DOHH2 (cell line): ENCODE measurements around the gene KCTD12.

Experiments
- EZH2phosphoT487 ChIP-seq: fragments of 200-600 bp; sonication (generic); IDR thresholded peaks from 2 replicates; pipeline ENCODE4 v1.6.1; 2017; ENCODE audit warnings: borderline replicate concordance, mild to moderate bottlenecking, antibody characterized with exemption, low read length, moderate library complexity, mixed read lengths
- TF ChIP-seq, protein P1 (sequence below): fragments of 200-600 bp; sonication (generic); IDR thresholded peaks from one replicate; pipeline ENCODE4 v1.5.1; 2014; ENCODE audit warnings: antibody characterized with exemption, mild to moderate bottlenecking, low read depth, low read length; ENCODE audit not compliant: poor library complexity, severe bottlenecking

DNA sequence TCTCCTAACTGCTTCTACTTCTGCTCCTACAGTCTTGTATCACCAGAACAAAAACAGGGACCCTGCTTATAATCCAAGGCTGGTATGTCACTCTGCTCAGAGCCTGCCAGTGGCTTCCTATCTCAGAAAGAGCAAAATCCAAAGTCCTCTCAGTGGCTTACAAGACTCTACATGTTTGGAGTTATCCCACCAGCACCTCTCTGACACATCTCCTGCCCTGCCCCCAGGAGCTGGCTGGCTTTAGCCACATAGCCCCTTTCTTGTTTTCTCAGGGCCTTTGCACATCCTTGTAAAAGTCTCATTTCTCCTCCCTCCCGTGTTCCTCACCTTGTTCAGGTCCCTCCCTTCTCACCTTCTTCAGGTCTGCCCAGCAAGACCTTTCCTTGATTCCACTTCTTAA, 2.2 kb upstream of the KCTD12 start:
- TF ChIP-seq, protein P1, sequence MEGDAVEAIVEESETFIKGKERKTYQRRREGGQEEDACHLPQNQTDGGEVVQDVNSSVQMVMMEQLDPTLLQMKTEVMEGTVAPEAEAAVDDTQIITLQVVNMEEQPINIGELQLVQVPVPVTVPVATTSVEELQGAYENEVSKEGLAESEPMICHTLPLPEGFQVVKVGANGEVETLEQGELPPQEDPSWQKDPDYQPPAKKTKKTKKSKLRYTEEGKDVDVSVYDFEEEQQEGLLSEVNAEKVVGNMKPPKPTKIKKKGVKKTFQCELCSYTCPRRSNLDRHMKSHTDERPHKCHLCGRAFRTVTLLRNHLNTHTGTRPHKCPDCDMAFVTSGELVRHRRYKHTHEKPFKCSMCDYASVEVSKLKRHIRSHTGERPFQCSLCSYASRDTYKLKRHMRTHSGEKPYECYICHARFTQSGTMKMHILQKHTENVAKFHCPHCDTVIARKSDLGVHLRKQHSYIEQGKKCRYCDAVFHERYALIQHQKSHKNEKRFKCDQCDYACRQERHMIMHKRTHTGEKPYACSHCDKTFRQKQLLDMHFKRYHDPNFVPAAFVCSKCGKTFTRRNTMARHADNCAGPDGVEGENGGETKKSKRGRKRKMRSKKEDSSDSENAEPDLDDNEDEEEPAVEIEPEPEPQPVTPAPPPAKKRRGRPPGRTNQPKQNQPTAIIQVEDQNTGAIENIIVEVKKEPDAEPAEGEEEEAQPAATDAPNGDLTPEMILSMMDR = no peak
- TF ChIP-seq EZH2phosphoT487 = no peak
